Mesothelial cell of epicardium (in vitro differentiated cells): ENCODE measurements around the gene CLIP2. TPM values are rescaled to one million over a fixed set of nuclear protein-coding genes. Genes with fewer than 3 reads are reported as not detected.
"Not testable (repeated sequence)": the region's sequence is repeated elsewhere in the genome, so short reads cannot be mapped to it uniquely, and the experiment has no call there.

ENCODE experiments used
- DNase-seq, 2 experiments: peaks; one replicate each; pipeline ENCODE4 v3.0.0; 2021; ENCODE audit warnings: low spot score in 2 of 2; ENCODE audit not compliant: unreplicated experiment in 2 of 2
- H3K27ac Mint-ChIP-seq: 2 replicates; pipeline ENCODE4 v1.8.0; 2021; ENCODE audit warnings: mixed read lengths
- H3K27me3 Mint-ChIP-seq: 2 replicates; pipeline ENCODE4 v1.8.0; 2021; ENCODE audit warnings: low read depth, mixed read lengths
- H3K36me3 Mint-ChIP-seq: 2 replicates; pipeline ENCODE4 v1.8.0; 2021; ENCODE audit warnings: mixed read lengths
- H3K4me1 Mint-ChIP-seq: 2 replicates; pipeline ENCODE4 v1.8.0; 2021; ENCODE audit warnings: mixed read lengths
- H3K4me3 Mint-ChIP-seq: 2 replicates; pipeline ENCODE4 v1.8.0; 2021; ENCODE audit warnings: mild to moderate bottlenecking, moderate library complexity, mixed read lengths
- H3K9me3 Mint-ChIP-seq: 2 replicates; pipeline ENCODE4 v1.8.0; 2021; ENCODE audit warnings: mixed read lengths
- CTCF ChIP-seq: fragments of 200-600 bp; sonication (generic); IDR thresholded peaks from one replicate; pipeline ENCODE4 v1.5.0; 2021; ENCODE audit warnings: antibody characterized with exemption; ENCODE audit not compliant: unreplicated experiment
- total RNA-seq: library from RNA; stranded (reverse); gene quantifications from 3 replicates; pipeline ENCODE4 v1.2.1, GENCODE V29; 2021

Gene CLIP2
- total RNA-seq, 1 donor from 2014 or later: 40.2 TPM

- no peak for TF ChIP-seq CTCF
- H3K27ac Mint-ChIP-seq: peak overlapping the region; percentile 21
- H3K9me3 Mint-ChIP-seq: no peaks in the 10 kb centered on the region
- DNase-seq: no peak
- H3K36me3 Mint-ChIP-seq: peaks cover 28% of the 10 kb centered on the region
- H3K27me3 Mint-ChIP-seq: no peaks in the 10 kb centered on the region
- peaks cover 16% of the 10 kb centered on the region for H3K4me1 Mint-ChIP-seq
- peak overlapping the region; percentile 95 for H3K4me3 Mint-ChIP-seq
Observed at GRCh38 chr7:74252893-74253292, 36.3 kb upstream of the CLIP2 start.

GRCh38 chr7:74253331-74253730 is 35.9 kb upstream of the CLIP2 start:
- H3K27ac Mint-ChIP-seq: peak overlapping the region; percentile 43
- no peaks in the 10 kb centered on the region for H3K9me3 Mint-ChIP-seq
- H3K4me3 Mint-ChIP-seq: peak overlapping the region; percentile 95
- peaks cover 16% of the 10 kb centered on the region for H3K4me1 Mint-ChIP-seq
- H3K27me3 Mint-ChIP-seq: no peaks in the 10 kb centered on the region
- no peak for DNase-seq
- H3K36me3 Mint-ChIP-seq: peaks cover 25% of the 10 kb centered on the region
- no peak for TF ChIP-seq CTCF

- peaks cover 23% of the 10 kb centered on the region for H3K36me3 Mint-ChIP-seq
- DNase-seq: no peak
- H3K9me3 Mint-ChIP-seq: no peaks in the 10 kb centered on the region
- peaks cover 16% of the 10 kb centered on the region for H3K4me1 Mint-ChIP-seq
- no peaks in the 10 kb centered on the region for H3K27me3 Mint-ChIP-seq
- TF ChIP-seq CTCF: no peak
- H3K27ac Mint-ChIP-seq: peak overlapping the region; percentile 98
- H3K4me3 Mint-ChIP-seq: peak overlapping the region; percentile 95
Observed at GRCh38 chr7:74253835-74254128, 35.4 kb upstream of the CLIP2 start.

- Mint-ChIP-seq H3K27me3 (no peaks in the 10 kb centered on the region), H3K4me1 (peaks cover 16% of the 10 kb centered on the region), H3K27ac (peak within 1 kb of the TSS; percentile 98), H3K9me3 (no peaks in the 10 kb centered on the region), H3K4me3 (peak within 1 kb of the TSS; percentile 95), H3K36me3 (peaks cover 19% of the 10 kb centered on the region)
- peak; percentile 50 for TF ChIP-seq CTCF
- DNase-seq: peak; percentile 92 to 98
Observed at GRCh38 chr7:74254129-74254857, 34.9 kb upstream of the CLIP2 start, which contains the start of gene RFC2. RFC2 (minus strand) TSS chr7:74254399; CDS start chr7:74254383, 16 bp downstream.

GRCh38 chr7:74254858-74255379 is 34.3 kb upstream of the CLIP2 start:
- Mint-ChIP-seq H3K4me3 (peak overlapping the region; percentile 95), H3K4me1 (peaks cover 16% of the 10 kb centered on the region), H3K27me3 (no peaks in the 10 kb centered on the region), H3K9me3 (no peaks in the 10 kb centered on the region), H3K27ac (peak overlapping the region; percentile 98), H3K36me3 (peaks cover 14% of the 10 kb centered on the region)
- no peak for DNase-seq
- TF ChIP-seq CTCF: no peak

GRCh38 chr7:74255461-74255860 is 33.7 kb upstream of the CLIP2 start:
- not testable (repeated sequence) for H3K27me3 Mint-ChIP-seq, H3K27ac Mint-ChIP-seq, DNase-seq, H3K9me3 Mint-ChIP-seq
- Mint-ChIP-seq H3K36me3 (peaks cover 10% of the 10 kb centered on the region), H3K4me1 (peaks cover 16% of the 10 kb centered on the region), H3K4me3 (peak overlapping the region; percentile 95)
